A673 (cell line): ENCODE measurements around the gene LY86. TPM values are rescaled to one million over a fixed set of nuclear protein-coding genes. Genes with fewer than 3 reads are reported as not detected.
"Not testable (repeated sequence)": the region's sequence is repeated elsewhere in the genome, so short reads cannot be mapped to it uniquely, and the experiment has no call there.

Experiments
- BruUV-seq: library from RNA; stranded (reverse); fragments of 400-500 nt; replicated peaks from 2 replicates; lab custom pipeline; 2021; lab: Mats Ljungman, UMichigan
- CTCF ChIA-PET: fragments of 300-600 bp; sonication (Branson Sonifier 250); formaldehyde crosslinking; loops from one replicate; lab custom pipeline; 2022; ENCODE audit warnings: antibody characterized with exemption; lab: Charles Lee
- POLR2A ChIA-PET: fragments of 300-600 bp; sonication (Branson Sonifier 250); formaldehyde crosslinking; loops from one replicate; lab custom pipeline; 2022; ENCODE audit warnings: antibody characterized with exemption; ENCODE audit not compliant: low non-redundant PET; lab: Charles Lee
- DNase-seq: peaks from one replicate; pipeline ENCODE4 v3.0.0-alpha.2; 2015; ENCODE audit warnings: low spot score
- H3K27ac ChIP-seq: fragments of 200-600 bp; sonication (generic); 2 replicates; pipeline ENCODE4 v1.5.1; 2016; ENCODE audit warnings: mixed run types, low read depth, mild to moderate bottlenecking, mixed read lengths, antibody characterized with exemption, low read length; ENCODE audit not compliant: poor library complexity, severe bottlenecking
- H3K27me3 ChIP-seq: fragments of 200-600 bp; sonication (generic); replicated peaks from 2 replicates; pipeline ENCODE4 v1.6.1; 2017; ENCODE audit warnings: mixed run types, low read depth, mild to moderate bottlenecking, mixed read lengths, antibody characterized with exemption, low read length; ENCODE audit not compliant: insufficient read depth, poor library complexity
- H3K36me3 ChIP-seq: fragments of 200-600 bp; sonication (generic); 2 replicates; pipeline ENCODE4 v1.6.1; 2016; ENCODE audit warnings: mixed run types, mild to moderate bottlenecking, mixed read lengths, antibody characterized with exemption, low read length; ENCODE audit not compliant: insufficient read depth, poor library complexity, severe bottlenecking
- H3K4me1 ChIP-seq: fragments of 200-600 bp; sonication (generic); 2 replicates; pipeline ENCODE4 v1.6.1; 2017; ENCODE audit warnings: mixed run types, mild to moderate bottlenecking, mixed read lengths, antibody characterized with exemption, low read length; ENCODE audit not compliant: insufficient read depth, poor library complexity, severe bottlenecking
- H3K4me3 ChIP-seq: fragments of 200-600 bp; sonication (generic); 2 replicates; pipeline ENCODE4 v1.5.1; 2016; ENCODE audit warnings: low read depth, mixed run types, mild to moderate bottlenecking, mixed read lengths, low read length; ENCODE audit not compliant: poor library complexity, severe bottlenecking
- H3K9me3 ChIP-seq: fragments of 200-600 bp; sonication (generic); 2 replicates; pipeline ENCODE4 v1.6.1; 2016; ENCODE audit warnings: mixed run types, low read depth, mild to moderate bottlenecking, mixed read lengths, antibody characterized with exemption, low read length; ENCODE audit not compliant: poor library complexity, severe bottlenecking
- EZH2 ChIP-seq: fragments of 200-600 bp; sonication (generic); IDR thresholded peaks from 2 replicates; pipeline ENCODE4 v1.6.1; 2017; ENCODE audit warnings: borderline replicate concordance, low read depth, mild to moderate bottlenecking, mixed read lengths, antibody characterized with exemption, low read length; ENCODE audit not compliant: poor library complexity, severe bottlenecking
- intact Hi-C: fragments of 100-400 bp; cut with micrococcal nuclease; formaldehyde crosslinking; loops from one replicate; pipeline ENCODE4 v1.10.0; 2022; ENCODE audit not compliant: unreplicated experiment
- total RNA-seq: library from RNA; stranded (reverse); gene quantifications from 2 replicates; pipeline ENCODE4 v1.2.3, GENCODE V29; 2021
- TF ChIP-seq, protein P1 (sequence below): fragments of 300-800, 200-600 bp; sonication (generic); conservative IDR thresholded peaks from 2 replicates; pipeline ENCODE4 v1.5.1; 2017; ENCODE audit warnings: low read depth, mild to moderate bottlenecking, antibody characterized with exemption, low read length, moderate library complexity, mixed read lengths

Gene LY86
- total RNA-seq, 1 experiment from 2014 or later = not detected

DNA sequence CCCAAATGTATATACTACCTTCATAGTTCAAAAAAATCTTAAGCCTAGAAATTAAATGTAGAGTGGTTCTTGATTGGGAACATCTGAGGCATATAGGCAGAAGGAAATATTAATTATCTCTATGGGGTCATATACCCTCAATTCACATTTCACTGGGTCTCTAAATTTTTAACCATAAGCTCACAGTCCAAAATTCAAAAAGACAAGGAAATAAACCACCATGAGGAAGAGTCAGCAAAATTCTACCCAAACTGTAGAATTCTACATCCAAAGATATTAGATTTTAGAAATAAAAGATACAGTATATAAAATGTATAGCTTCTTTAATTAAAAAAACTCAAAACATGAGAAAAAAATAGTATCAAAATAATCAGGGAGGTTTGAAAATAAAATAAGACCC is 15.5 kb downstream of the LY86 start:
- no TSS peak for BruUV-seq
- CTCF ChIA-PET = interaction anchor here (0.7 kb wide), 1 partner anchor 47 kb away, joined by 3 read pairs; no protein-coding TSS in a partner anchor
- Histone ChIP-seq H3K36me3 (no peaks in the 10 kb centered on the region), H3K9me3 (no peaks in the 10 kb centered on the region), H3K4me3 (no peak overlapping the region), H3K27ac (no peak overlapping the region), H3K27me3 (no peaks in the 10 kb centered on the region), H3K4me1 (no peaks in the 10 kb centered on the region)
- TF ChIP-seq, protein P1, sequence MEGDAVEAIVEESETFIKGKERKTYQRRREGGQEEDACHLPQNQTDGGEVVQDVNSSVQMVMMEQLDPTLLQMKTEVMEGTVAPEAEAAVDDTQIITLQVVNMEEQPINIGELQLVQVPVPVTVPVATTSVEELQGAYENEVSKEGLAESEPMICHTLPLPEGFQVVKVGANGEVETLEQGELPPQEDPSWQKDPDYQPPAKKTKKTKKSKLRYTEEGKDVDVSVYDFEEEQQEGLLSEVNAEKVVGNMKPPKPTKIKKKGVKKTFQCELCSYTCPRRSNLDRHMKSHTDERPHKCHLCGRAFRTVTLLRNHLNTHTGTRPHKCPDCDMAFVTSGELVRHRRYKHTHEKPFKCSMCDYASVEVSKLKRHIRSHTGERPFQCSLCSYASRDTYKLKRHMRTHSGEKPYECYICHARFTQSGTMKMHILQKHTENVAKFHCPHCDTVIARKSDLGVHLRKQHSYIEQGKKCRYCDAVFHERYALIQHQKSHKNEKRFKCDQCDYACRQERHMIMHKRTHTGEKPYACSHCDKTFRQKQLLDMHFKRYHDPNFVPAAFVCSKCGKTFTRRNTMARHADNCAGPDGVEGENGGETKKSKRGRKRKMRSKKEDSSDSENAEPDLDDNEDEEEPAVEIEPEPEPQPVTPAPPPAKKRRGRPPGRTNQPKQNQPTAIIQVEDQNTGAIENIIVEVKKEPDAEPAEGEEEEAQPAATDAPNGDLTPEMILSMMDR = no peak
- TF ChIP-seq EZH2 = no peak
- DNase-seq = no peak
- POLR2A ChIA-PET = no interaction called here
- intact Hi-C loops = no loop called here

DNA sequence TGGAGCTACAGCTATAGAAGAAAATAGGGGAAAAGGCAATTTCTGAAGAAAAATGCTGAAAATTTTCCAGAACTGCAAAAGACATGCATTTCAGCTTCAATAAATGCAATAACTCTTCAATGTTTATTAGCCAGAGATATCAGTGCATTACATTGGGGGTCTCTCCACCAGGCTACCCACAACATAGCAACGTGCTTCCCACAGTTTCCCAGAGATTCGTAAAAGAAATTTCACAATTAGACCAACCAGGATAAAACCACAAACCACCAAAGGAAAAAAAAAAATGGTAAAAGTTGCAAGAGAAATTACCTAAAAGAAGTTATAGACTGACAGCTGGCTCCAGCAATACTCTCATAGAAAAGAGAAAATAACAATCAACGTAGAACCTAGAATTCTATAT is 16.0 kb downstream of the LY86 start:
- Histone ChIP-seq H3K27me3 (no peaks in the 10 kb centered on the region), H3K36me3 (no peaks in the 10 kb centered on the region), H3K9me3 (no peaks in the 10 kb centered on the region), H3K27ac (no peak overlapping the region), H3K4me3 (no peak overlapping the region), H3K4me1 (no peaks in the 10 kb centered on the region)
- CTCF ChIA-PET = interaction anchor here (0.7 kb wide), 1 partner anchor 48 kb away, joined by 3 read pairs; no protein-coding TSS in a partner anchor
- POLR2A ChIA-PET = no interaction called here
- no peak for DNase-seq
- intact Hi-C loops = no loop called here
- no peak for TF ChIP-seq EZH2
- TF ChIP-seq, protein P1 = no peak
- BruUV-seq = no TSS peak

DNA sequence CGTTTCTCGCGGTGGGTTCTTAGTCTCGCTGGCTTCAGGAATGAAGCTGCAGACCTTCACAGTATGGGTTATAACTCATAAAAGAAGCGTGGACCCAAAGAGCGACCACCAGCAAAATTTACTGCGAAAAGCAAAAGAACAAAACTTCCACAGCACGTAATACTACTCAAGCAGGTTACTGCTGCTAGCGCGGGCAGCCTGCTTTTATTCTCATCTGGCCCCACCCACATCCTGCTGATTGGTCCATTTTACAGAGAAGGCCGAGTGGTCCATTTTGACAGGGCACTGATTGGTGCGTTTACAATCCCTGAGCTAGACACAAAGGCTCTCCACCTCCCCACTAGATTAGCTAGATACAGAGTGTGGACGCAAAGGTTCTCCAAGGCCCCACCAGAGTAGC is 17.4 kb downstream of the LY86 start:
- intact Hi-C loops = no loop called here
- no peaks in the 10 kb centered on the region for H3K4me1 ChIP-seq
- H3K36me3 ChIP-seq = no peaks in the 10 kb centered on the region
- H3K27me3 ChIP-seq = no peaks in the 10 kb centered on the region
- CTCF ChIA-PET = no interaction called here
- H3K9me3 ChIP-seq = no peaks in the 10 kb centered on the region
- no peak overlapping the region for H3K4me3 ChIP-seq
- BruUV-seq = no TSS peak
- POLR2A ChIA-PET = no interaction called here
- no peak overlapping the region for H3K27ac ChIP-seq
- DNase-seq = no peak
- no peak for TF ChIP-seq EZH2
- TF ChIP-seq, protein P1 = no peak

DNA sequence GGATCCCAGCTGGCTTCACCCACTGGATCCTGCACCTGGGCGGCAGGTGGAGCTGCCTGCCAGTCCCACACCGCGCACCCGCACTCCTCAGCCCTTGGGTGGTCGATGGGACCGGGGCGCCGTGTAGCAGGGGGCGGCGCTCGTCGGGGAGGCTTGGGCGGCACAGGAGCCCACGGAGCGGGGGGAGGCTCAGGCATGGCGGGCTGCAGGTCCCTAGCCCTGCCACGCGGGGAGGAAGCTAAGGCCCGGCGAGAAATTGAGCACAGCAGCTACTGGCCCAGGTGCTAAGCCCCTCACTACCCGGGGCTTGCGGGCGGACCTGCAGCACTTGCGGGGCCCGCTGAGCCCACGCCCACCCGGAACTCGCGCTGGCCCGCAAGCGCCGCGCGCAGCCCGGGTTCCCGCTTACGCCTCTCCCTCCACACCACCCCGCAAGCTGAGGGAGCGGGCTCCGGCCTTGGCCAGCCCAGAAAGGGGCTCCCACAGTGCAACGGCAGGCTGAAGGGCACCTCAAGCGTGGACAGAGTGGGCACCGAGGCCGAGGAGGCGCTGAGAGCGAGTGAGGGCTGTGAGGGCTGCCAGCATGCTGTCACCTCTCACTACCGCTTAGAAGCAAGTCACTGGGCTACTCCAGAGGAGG is 18.0 kb downstream of the LY86 start:
- H3K4me3 ChIP-seq, H3K4me1 ChIP-seq, H3K9me3 ChIP-seq, H3K27ac ChIP-seq, BruUV-seq, H3K36me3 ChIP-seq, CTCF ChIA-PET, intact Hi-C loops, H3K27me3 ChIP-seq, DNase-seq, POLR2A ChIA-PET: not testable (repeated sequence)
